GM12878 (cell line): ENCODE measurements around the gene ITM2A.

Experiments
- BCL11A ChIP-seq: IDR thresholded peaks from 2 replicates; pipeline ENCODE4 v1.6.1; 2011; ENCODE audit warnings: low read depth, low read length
- CBX5 ChIP-seq: sonication (generic); IDR thresholded peaks from 2 replicates; pipeline ENCODE4 v1.6.1; 2016; ENCODE audit warnings: low read depth, moderate library complexity, mild to moderate bottlenecking, inconsistent platforms
- CHD4 ChIP-seq: fragments of 200-600 bp; sonication (generic); IDR thresholded peaks from 2 replicates; pipeline ENCODE4 v1.6.1; 2016; ENCODE audit warnings: mild to moderate bottlenecking
- CTCF ChIP-seq, 3 experiments: IDR thresholded peaks in 2 of 3; conservative IDR thresholded peaks in 1 of 3; 2 replicates each; pipeline ENCODE4 v1.5.1; 2011; ENCODE audit warnings: low read depth in 3 of 3, low read length in 3 of 3, mild to moderate bottlenecking in 3 of 3, control low read depth in 2 of 3, moderate library complexity in 2 of 3, inconsistent platforms in 1 of 3, mixed read lengths in 1 of 3; ENCODE audit not compliant: control insufficient read depth in 2 of 3, insufficient read depth in 1 of 3; ENCODE audit errors: extremely low read depth in 1 of 3
- POLR2A ChIP-seq: IDR thresholded peaks from 2 replicates; pipeline ENCODE4 v1.6.1; 2011; ENCODE audit warnings: low read depth, mild to moderate bottlenecking, low read length
- POLR2AphosphoS5 ChIP-seq: IDR thresholded peaks from 2 replicates; pipeline ENCODE4 v1.6.1; 2011; ENCODE audit warnings: mild to moderate bottlenecking, low read length, inconsistent platforms

GRCh38 chrX:79330022-79330421 is 37.1 kb downstream of the ITM2A start:
- TF ChIP-seq CTCF (IDR thresholded peaks at IDR 0.05 in 2 of 3, conservative IDR thresholded peaks at IDR 0.05 in 1 of 3; ENCODE audit: control insufficient read depth in 2 of 3, extremely low read depth in 1 of 3, insufficient read depth in 1 of 3, low read depth in 3 of 3, low read length in 3 of 3) (no peak), POLR2AphosphoS5 (no peak), CBX5 (no peak), BCL11A (no peak), CHD4 (no peak), POLR2A (no peak)
